NK-92 treated with Interleukin-12 subunit alpha and Interleukin-12 subunit beta, amount 100 ng/mL, for 24 hours (cell line): Measurements from ENCODE around the gene KRTAP9-1.
"Not testable (repeated sequence)": the region's sequence is repeated elsewhere in the genome, so short reads cannot be mapped to it uniquely, and the experiment has no call there.

ENCODE experiments used
- DNase-seq: peaks from one replicate; lab custom pipeline; 2025; lab: John Stamatoyannopoulos, UW

Gene KRTAP9-1, protein sequence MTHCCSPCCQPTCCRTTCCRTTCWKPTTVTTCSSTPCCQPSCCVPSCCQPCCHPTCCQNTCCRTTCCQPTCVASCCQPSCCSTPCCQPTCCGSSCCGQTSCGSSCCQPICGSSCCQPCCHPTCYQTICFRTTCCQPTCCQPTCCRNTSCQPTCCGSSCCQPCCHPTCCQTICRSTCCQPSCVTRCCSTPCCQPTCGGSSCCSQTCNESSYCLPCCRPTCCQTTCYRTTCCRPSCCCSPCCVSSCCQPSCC

DNA sequence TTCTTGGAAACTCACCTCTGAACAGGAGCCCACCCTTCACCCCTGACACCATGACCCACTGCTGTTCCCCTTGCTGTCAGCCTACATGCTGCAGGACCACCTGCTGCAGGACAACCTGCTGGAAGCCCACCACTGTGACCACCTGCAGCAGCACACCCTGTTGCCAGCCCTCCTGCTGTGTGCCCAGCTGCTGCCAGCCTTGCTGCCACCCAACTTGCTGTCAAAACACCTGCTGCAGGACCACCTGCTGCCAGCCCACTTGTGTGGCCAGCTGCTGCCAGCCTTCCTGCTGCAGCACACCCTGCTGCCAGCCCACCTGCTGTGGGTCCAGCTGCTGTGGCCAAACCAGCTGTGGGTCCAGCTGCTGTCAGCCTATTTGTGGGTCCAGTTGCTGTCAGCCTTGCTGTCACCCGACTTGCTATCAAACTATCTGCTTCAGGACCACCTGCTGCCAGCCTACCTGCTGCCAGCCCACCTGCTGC lies at the start of gene KRTAP9-1:
KRTAP9-1 (plus strand) TSS at position 51 of the 482 bp plus-strand sequence; CDS start at position 51, 0 bp downstream.
- DNase-seq = not testable (repeated sequence)

DNA sequence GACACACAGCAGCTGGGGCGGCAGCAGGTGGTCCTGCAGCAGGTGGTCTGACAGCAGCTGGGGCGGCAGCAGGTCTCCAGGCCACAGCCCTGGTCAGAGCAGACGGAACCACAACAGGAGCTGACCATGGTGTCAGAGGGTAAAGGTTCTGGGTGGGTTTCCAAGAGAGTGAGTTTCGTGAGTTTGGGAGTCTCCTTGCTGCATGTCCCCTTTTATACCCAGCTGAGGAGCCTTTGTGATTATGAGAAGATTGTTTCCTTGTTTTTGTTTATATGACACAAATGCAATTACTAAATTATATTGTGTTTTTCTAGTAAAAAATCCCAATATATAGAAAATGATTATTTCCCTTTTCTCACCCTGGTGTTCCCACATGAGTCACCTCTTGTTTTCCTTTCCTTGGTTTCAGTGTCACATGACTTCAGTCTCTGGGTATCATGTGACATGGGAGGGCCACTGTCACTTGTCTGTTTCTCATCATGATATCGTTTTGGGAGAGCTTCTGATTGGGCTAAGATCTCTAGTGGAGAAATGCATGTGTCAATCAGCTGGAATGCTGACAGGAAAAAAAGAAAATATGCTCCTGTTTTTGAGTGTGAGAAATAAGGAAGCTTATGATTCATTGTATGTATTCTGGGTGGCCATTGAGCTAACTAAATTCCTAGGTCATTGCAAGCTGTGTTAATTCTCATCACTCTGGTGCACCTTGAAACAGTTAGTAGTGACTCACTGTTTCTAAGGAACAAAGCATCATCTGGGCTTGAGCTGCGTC lies 49.1 kb upstream of the KRTAP9-1 start, which contains the start of gene KRTAP4-6:
KRTAP4-6 (minus strand) TSS at position 185 of the 772 bp plus-strand sequence; CDS start at position 128, 57 bp downstream.
- DNase-seq = no peak

DNA sequence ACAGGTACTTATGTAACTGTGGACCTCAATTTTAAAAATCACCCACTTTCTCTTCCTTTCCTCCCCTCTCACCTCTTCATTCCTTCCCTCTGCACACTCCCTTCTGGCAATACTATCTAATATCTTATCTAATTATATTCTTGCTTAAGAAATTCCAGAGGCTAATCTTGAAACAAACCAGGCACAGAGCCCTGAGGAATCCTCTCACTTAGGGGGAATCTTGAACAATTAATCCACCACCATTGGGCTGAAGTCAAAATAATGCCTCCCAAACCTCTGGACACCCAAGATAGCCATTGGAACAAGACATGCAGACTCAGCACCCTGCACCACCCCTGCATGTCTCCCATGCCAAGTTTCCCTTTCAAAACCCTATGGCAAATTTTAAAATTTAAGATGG lies 48.3 kb upstream of the KRTAP9-1 start:
- no peak for DNase-seq

DNA sequence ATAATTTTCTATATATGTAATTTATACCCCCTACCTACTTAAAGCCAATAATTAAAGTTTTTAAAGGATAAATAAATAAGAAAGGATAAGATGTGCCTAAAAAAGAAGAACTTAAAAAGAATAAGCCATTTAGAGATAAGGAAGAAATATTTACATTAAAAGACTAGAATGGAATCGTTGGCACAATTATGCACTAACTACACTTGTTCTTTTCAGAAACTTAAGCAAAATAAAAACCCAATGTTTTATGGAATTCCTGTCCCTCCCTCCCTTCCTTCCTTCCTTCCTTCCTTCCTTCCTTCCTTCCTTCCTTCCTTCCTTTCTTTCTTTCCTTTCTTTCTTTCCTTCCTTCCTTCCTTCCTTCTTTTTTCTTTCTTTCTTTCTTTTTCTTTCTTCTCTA lies 44.8 kb upstream of the KRTAP9-1 start:
- no peak for DNase-seq

DNA sequence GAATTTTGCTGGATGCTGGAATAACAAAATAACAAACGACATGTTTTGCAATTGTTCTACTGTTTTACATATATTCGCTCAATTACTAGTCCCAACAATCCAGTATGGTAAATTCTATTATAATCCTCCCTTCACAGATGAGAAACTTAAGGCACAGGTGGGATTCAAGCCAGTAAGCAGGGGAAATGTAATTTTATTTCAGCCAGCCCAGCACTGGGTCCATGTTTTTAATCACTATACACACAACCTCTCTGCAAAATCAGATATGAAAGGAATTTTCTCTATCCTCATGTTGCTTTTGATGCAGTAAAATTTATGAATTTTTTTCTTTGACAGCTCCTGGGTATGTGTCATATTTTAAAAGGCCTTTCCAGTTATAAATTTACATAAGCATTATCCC lies 44.4 kb upstream of the KRTAP9-1 start:
- no peak for DNase-seq

DNA sequence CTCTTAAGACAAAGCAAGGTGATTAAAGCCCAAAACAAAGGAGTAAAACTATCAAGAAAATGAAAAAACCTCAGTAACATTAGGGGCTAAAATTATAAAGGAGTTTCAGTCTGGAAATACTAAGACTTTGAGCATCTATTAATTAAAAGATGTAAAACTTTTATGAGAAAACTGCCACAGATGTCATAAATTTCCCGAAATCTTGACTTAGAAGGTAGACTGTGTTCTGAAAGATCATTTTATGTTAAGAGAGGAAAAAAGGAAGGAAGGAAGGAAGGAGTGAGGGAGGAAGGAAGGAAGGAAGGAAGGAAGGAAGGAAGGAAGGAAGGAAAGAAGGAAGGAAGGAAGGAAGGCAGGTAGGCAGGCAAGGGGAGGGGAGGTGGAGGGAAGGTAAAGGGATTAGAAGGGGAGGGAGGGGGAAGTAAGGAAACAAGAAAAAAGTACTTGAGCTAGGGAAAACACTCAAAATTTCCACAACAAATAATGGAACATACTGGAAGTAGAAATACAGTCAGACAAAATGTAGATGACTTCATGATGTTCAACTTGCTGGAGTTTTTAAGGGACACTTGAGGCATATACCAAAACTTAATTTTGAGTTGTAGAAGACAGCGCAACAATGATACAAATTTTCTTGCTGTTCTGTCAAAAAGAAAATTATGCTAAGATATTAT lies 42.0 kb upstream of the KRTAP9-1 start:
- no peak for DNase-seq

DNA sequence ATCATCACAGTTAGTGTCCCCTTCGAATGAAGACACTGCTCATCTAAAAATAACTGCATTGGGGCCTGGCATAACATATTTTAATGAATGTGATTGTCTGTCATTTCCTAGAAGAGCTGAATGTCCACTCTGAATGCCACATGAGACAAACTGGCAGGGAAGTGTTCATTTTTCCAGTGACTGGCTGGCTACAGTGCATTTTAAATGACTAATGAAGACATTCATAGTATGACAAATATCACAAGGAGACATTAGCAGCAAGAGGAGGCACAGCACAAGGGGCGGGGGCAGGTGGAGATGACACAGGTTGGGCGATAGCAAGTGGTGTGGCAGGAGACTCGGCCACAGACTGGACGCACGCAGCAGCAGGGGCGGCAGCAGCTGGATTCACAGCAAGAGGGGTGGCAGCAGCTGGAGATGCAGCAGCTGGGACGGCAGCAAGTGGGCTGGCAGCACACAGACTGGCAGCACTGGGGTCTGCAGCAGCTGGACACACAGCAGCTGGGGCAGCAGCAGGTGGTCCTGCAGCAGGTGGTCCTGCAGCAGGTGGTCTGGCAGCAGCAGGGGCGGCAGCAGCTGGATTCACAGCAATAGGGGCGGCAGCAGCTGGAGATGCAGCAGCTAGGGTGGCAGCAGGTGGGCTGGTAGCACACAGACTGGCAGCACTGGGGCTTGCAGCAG lies 40.6 kb upstream of the KRTAP9-1 start:
- DNase-seq = not testable (repeated sequence)

DNA sequence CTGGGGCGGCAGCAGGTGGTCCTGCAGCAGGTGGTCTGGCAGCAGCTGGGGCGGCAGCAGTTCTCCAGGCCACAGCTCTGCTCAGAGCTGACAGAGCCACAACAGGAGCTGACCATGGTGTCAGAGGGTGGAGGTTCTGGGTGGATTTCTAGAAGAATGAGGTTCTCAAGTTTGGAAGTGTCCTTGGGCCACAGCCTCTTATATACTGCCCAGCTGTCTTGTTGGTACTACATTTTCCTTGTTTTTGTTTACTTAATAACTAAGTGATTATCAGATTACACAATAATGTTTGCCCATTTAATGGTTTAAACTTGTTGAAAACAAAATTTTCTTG lies 40.1 kb upstream of the KRTAP9-1 start, which contains the start of gene KRTAP4-5:
KRTAP4-5 (minus strand) TSS at position 174 of the 334 bp plus-strand sequence; CDS start at position 116, 58 bp downstream.
- DNase-seq = no peak

DNA sequence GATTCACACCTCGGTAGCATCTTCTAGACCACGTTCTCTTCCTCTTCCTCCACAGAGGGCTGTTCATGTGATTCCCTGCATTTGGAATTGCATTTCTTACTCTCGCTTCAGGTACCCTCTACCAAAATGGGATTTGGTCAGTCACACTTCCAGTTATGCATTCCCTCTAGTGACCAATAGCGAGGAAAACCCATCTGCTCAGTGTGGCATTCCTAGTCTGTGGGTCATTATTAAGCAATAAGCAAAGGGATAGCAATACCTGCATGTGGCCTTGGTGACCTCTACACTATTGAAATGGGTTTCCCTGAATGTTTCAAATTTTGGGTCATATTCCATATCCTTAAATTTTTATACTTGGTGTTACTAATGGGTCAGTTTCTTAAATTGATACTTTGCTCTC lies 39.7 kb upstream of the KRTAP9-1 start:
- no peak for DNase-seq

DNA sequence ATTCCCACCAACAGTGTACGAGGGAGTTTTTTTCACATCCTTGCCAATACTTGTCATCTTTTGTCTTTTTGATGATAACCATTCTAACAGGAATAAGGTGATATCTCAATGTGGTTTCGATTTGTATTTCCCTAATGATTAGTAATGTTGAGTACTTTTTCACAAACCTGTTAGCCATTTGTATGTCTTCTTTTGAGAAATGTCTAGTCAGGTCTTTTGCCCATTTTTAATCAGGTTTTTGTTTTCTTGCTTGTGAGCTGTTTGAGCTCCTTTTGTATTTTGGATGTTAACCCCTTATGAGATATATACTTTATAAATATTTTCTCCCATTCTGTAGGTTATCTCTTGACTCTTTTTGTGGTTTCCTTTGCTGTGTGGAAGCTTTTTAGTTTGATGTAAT lies 38.2 kb upstream of the KRTAP9-1 start:
- DNase-seq = no peak

DNA sequence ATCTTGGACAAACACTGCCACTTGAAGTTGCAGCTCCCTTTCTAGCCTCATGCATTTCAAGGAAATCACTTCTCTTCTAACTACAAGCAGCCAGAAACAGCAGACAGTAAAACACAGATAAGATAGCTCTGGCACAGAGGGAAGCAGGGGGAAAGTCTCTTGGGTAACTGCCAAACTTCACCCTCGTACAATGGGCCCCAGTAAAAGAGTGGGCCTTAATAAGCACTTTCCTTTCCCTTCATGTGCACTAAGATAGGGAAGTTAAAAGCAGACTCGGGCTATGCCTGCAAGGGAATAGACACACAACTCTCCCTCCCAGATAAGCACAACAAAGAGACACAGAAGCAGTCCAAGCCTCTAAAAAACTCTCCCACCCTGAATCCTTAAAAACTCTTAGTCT lies 35.8 kb upstream of the KRTAP9-1 start:
- no peak for DNase-seq

DNA sequence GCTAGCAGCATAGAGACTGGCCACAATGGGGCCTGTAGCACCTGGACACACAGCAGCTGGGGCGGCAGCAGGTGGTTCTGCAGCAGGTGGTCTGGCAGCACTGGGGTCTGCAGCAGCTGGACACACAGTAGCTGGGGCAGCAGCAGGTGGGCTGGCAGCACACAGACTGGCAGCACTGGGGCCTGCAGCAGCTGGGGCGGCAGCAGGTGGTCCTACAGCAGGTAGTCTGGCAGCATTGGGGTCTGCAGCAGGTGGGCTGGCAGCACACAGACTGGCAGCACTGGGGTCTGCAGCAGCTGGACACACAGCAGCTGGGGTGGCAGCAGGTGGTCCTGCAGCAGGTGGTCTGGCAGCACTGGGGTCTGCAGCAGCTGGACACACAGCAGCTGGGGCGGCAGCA lies 29.5 kb upstream of the KRTAP9-1 start:
- not testable (repeated sequence) for DNase-seq

DNA sequence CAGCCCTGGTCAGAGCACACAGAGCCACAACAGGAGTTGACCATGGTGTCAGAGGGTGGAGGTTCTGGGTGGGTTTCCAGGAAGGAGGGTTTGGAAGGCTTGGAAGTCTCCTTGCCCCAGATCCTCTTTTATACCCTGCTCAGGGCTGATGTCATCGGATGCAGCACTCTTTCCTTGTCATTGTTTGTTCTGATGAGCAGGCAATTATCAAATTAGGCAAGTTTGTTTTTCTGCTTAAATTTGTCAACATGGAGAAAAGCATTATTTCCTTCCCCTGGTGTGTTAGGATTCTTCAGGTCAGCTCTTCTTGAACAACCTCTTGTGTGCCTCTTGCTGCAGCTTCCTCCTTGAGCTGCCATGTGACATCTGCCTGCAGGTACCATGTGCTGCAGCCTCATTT lies 29.0 kb upstream of the KRTAP9-1 start, which contains the start of gene KRTAP4-4:
KRTAP4-4 (minus strand) TSS at position 101 of the 400 bp plus-strand sequence; CDS start at position 44, 57 bp downstream.
- no peak for DNase-seq

DNA sequence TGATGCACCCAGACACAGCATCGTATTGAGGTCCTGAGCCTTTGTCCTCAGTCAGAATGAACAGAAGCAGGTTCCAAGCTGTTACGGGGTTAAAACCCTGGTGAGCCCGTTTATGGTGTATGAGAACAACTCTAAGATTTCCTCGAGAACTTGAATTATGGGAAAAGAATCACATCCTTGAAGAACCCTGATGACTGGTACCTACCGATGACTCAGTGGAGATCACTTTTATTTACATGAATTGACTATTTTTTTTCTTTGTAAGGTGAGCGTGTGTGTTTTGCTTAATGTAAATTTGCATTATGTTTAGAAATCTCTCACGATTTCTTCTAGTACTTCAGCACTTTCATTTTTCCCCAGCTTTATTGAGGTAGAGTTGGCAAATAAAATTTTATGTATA lies 25.9 kb upstream of the KRTAP9-1 start:
- DNase-seq = no peak

DNA sequence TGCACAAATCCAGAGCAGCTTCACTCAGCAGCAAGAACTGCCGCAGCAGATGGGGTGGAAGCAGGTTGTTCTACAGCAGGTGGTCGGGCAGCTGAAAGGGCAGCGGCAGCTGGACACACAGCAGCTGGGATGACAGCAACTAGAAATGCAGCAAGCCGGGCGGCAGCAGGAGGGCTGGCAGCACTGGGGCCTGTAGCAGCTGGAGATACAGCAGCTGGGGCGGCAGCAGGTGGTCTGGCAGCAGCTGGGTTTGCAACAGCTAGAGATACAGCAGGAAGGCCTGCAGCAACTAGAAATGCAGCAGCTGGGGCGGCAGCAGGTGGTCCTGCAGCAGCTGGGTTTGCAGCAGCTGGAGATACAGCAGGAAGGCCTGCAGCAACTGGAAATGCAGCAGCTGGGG lies 22.1 kb upstream of the KRTAP9-1 start:
- DNase-seq = no peak

DNA sequence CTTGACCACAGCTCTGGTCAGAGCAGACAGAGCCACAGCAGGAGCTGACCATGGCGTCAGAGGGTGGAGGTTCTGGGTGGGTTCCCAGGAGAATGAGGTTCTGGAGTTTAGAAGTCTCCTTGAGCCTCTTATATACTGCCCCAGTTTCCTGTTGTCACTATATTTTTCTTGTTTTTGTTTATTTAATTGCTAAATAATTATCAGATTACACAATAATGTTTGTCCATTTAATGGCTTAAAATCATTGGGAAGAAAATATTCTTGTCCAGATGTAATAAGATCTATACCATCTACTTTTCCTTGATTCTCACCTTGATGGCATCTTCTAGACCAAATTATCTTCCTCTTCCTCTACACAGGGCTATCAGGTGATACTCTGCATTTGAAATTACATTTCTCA lies 21.6 kb upstream of the KRTAP9-1 start, which contains the start of gene KRTAP4-3:
KRTAP4-3 (minus strand) TSS at position 101 of the 400 bp plus-strand sequence; CDS start at position 52, 49 bp downstream.
- no peak for DNase-seq

DNA sequence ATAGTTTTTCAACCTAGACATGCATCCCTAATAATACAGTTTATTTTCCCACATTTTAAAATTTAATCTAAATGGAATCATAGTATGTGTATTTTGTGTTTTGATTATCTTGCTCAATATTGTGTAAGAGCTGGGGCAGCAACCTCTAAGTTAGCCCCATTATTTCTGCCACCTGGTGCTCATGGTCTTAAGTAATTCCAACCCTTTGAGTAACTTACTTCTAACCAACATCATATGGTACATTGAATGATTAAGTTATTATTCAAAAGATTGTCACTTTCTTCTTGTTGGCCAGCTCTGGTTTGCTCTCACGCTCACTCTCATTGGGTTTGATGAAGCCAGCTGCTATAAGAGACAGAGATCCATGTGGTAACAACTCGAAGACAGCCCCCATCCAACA lies 17.8 kb upstream of the KRTAP9-1 start:
- no peak for DNase-seq

DNA sequence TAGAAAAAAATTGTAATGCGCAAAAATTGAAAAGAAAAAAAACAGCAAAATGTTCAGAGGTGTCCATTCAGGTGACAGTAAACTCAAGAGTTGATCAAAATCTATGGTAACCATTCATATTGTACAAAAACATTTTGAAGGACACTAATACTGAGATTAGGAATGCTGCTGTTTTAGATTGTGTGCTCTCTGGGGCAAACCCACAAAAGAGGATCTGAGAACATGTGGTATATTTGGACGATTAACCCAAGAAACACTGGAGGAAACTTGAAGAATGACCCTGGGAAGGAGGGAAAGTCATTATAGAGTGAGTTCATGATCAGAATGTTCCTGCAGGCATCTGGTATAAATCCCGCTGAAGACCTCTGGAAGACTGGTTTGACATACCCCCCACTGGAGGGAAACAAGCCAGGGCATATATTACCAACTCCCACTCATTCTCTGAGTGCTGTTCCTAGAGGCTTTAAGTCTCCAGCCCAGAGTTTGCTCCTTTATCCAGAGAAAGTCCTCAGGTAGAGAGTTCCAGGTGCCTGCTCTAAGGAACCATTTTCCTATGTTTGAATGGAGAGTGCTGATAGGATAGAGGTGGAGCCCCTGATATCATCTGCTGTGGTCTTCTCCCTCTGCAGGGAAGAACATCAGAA lies 12.8 kb upstream of the KRTAP9-1 start:
- DNase-seq = no peak

DNA sequence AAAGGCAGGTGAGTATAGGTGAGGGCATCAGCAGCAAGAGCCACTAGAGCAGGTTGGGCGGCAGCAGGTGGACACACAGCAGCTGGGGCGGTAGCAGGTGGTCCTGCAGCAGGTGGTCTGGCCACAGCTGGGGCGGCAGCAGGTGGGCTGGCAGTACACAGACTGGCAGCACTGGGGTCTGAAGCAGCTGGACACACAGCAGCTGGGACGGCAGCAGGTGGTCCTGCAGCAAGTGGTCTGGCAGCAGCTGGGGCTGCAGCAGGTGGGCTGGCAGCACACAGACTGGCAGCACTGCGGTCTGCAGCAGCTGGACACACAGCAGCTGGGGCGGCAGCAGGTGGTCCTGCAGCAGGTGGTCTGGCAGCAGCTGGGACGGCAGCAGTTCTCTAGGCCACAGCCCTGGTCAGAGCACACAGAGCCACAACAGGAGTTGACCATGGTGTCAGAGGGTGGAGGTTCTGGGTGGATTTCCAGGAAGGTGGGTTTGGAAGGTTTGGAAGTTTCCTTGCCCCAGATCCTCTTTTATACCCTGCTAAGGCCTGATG lies 11.9 kb upstream of the KRTAP9-1 start, which contains the start of gene KRTAP4-2:
KRTAP4-2 (minus strand) TSS at position 495 of the 545 bp plus-strand sequence; CDS start at position 438, 57 bp downstream.
- DNase-seq = no peak

DNA sequence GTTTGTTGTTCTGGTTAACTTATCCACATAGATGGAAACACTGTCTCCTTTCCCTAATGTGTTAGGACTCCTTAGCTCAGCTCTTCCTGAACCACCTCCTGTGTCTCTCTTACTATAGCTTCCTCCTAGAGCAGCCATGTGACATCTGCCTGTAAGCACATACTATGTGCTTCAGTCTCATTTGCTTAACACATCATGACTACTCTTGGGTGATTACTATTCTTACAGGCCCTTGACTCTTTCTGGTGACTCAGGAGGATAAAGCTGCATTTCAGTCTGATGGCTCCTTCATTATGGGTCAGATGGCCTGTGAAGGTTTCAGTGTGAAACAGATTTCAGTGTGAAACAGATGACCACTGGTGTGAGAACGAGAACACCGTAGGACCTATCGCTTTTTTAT lies 11.3 kb upstream of the KRTAP9-1 start:
- DNase-seq = no peak
